Activated CD4-positive, alpha-beta T cell treated with anti-CD3 and anti-CD28 coated beads, Interleukin-10, Interleukin-2, amounts not matched to agents 100 ng/mL and 50 ng/mL, durations not matched to agents 16 hours and 8 hours (primary cell): ENCODE measurements around the gene GOLGA8G.
"Not testable (repeated sequence)": the region's sequence is repeated elsewhere in the genome, so short reads cannot be mapped to it uniquely, and the experiment has no call there.

ENCODE experiments used
- DNase-seq: peaks from one replicate; pipeline ENCODE4 v3.0.0-alpha.2; 2020

GOLGA8G gene

GRCh38 chr15:28532954-28533353 lies at the start of gene GOLGA8G:
Gene GOLGA8G, minus strand, starts transcription at chr15:28532971. Its CDS starts 62 bp downstream, at chr15:28532909.
- not testable (repeated sequence) for DNase-seq

GRCh38 chr15:28573351-28573750 lies 40.6 kb upstream of the GOLGA8G start:
- DNase-seq: not testable (repeated sequence)

- DNase-seq: not testable (repeated sequence)
These were observed 20.5 kb upstream of the GOLGA8G start, which contains the start of gene GOLGA6L25 for GRCh38 chr15:28553268-28553667. Gene GOLGA6L25, plus strand, starts transcription at chr15:28553568. Its CDS starts 61 bp downstream, at chr15:28553629.

GRCh38 chr15:28515208-28515607 lies 17.6 kb downstream of the GOLGA8G start:
- DNase-seq: not testable (repeated sequence)

- DNase-seq: not testable (repeated sequence)
These were observed 18.6 kb downstream of the GOLGA8G start for GRCh38 chr15:28514128-28514527.

GRCh38 chr15:28508217-28508889 lies 24.4 kb downstream of the GOLGA8G start:
- not testable (repeated sequence) for DNase-seq

GRCh38 chr15:28481340-28481739 lies 51.4 kb downstream of the GOLGA8G start:
- DNase-seq: not testable (repeated sequence)
